ENCODE results near the gene NRXN3. TPM values are rescaled to one million over a fixed set of nuclear protein-coding genes. Genes with fewer than 3 reads are reported as not detected.
"Not testable (repeated sequence)": the region's sequence is repeated elsewhere in the genome, so short reads cannot be mapped to it uniquely, and the experiment has no call there.

Gene NRXN3
- total RNA-seq, 3 donors from 2014 or later = 2.1 to 27.3 (median 2.6) TPM

DNA sequence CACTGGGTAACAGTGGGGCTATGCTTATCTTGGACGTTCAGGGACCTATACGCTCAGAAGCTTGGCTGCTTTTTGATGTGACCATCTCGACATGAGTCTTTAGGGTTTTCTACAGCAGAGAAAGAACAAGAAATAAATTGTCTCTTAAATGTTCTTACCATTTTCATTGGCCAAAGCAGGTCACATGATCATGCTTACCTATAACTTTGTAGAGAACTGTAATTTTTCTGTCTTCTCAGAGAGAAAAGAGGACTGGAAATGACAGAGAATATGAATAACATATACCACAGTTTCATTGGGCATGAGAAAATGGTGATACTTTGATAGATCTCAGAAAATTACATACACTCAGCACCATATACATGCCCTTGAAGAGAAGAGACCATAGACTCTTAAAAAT, 390.9 kb downstream of the NRXN3 start:
- ATAC-seq (no peak), DNase-seq (no peak)
- H3K36me3 ChIP-seq (ENCODE audit: low read depth) = no peaks in the 10 kb centered on the region
- H3K4me3 ChIP-seq = no peak overlapping the region
- TF ChIP-seq, protein P1, sequence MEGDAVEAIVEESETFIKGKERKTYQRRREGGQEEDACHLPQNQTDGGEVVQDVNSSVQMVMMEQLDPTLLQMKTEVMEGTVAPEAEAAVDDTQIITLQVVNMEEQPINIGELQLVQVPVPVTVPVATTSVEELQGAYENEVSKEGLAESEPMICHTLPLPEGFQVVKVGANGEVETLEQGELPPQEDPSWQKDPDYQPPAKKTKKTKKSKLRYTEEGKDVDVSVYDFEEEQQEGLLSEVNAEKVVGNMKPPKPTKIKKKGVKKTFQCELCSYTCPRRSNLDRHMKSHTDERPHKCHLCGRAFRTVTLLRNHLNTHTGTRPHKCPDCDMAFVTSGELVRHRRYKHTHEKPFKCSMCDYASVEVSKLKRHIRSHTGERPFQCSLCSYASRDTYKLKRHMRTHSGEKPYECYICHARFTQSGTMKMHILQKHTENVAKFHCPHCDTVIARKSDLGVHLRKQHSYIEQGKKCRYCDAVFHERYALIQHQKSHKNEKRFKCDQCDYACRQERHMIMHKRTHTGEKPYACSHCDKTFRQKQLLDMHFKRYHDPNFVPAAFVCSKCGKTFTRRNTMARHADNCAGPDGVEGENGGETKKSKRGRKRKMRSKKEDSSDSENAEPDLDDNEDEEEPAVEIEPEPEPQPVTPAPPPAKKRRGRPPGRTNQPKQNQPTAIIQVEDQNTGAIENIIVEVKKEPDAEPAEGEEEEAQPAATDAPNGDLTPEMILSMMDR (IDR thresholded peaks at IDR 0.05) = no peak
- no peaks in the 10 kb centered on the region for H3K4me1 ChIP-seq (ENCODE audit: low read depth)
- intact Hi-C loops (cut with DNase I, micrococcal nuclease) = no loop called here
- H3K9me3 ChIP-seq = no peaks in the 10 kb centered on the region

DNA sequence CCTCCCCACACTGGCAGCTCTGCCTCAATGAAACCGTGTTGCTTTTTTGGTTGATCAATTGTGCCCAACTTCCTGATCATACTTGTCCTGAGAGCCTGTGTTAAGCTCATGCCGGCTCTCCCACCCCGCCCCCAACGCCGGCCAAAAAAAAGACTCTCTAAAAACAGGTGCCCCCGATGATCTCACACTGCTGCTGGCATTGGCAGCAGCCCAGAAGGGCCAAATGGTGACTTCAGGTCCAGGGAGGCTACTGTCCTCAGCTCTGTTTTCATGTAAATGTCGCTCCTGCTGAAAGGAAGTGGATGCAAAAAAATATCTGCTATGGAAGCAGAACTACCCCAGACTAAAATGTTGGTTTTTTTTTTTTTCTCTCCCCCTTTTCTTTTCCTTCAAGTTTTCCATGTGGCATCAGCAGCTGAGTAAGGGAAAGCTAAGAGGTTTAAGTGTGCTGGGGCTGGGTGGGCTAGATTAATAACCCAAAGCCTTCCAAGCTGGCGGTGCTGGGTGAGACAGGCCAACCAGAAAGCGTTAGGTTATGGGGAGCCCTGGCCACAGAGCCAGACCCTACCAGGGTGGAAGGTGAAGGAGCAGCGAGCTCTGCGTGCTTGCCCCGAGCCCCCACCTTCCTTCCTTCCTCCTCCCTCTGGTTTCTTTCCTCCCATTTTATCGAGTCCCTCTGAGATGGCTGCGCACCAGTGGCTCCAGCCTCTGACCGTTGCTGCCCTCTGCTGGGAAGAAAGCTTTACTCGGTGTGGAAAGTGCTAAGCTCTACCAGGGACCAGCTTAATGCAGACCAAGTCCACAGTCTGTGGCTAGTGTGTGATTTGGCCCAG, 396.1 kb downstream of the NRXN3 start:
- DNase-seq (peak in 2 of 3 donors; percentile 62 to 84), ATAC-seq (peak; percentile 85)
- intact Hi-C loops (cut with DNase I, micrococcal nuclease) = no loop called here
- H3K4me3 ChIP-seq = no peak overlapping the region
- TF ChIP-seq, protein P1 (IDR thresholded peaks at IDR 0.05) = peak; percentile 32
- no peaks in the 10 kb centered on the region for H3K4me1 ChIP-seq (ENCODE audit: low read depth)
- H3K9me3 ChIP-seq = no peaks in the 10 kb centered on the region
- no peaks in the 10 kb centered on the region for H3K36me3 ChIP-seq (ENCODE audit: low read depth)

DNA sequence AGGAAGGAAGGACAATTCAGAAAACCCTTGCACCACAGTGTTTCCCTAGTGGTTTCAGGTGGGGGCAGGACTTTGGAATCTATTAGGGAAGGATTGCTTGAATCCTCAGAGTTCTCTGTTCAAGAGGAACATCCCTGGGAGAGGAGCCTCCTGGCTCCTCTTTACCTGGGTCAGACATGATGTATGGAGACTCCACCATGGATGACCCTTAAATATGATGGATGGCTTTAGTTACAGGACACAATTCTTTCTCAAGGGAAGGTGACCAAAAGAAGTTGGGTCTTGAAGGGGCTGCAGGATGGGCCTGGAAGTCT, 396.6 kb downstream of the NRXN3 start:
- DNase-seq = no peak
- intact Hi-C loops (cut with DNase I, micrococcal nuclease) = no loop called here
- TF ChIP-seq, protein P1 (IDR thresholded peaks at IDR 0.05) = no peak

DNA sequence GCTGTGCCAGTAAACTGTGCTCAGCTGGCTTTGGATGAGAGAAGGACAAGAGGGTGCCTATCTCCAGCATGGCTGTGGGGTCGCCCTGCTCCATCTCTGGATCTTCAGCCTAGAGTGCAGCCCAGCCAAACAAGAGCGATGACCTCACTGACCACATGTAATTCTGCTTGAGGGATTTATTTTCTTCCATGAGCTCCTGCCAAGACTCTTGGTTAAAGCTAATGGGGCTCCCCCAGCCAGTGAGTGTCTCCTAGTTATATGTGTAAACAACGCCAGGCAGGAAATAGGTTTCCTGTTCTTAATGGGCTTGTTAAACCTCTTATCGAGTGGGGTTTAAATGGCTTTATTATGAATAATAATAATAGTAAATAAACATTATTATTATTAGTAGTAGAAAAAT, 397.2 kb downstream of the NRXN3 start:
- ATAC-seq = no peak
- no peaks in the 10 kb centered on the region for H3K36me3 ChIP-seq (ENCODE audit: low read depth)
- no peak overlapping the region for H3K4me3 ChIP-seq
- TF ChIP-seq, protein P1 (IDR thresholded peaks at IDR 0.05) = no peak
- DNase-seq = no peak
- intact Hi-C loops (cut with DNase I, micrococcal nuclease) = no loop called here
- H3K4me1 ChIP-seq (ENCODE audit: low read depth) = no peaks in the 10 kb centered on the region
- H3K9me3 ChIP-seq = no peaks in the 10 kb centered on the region

More for the DNA sequence above, 396.6 kb downstream of the NRXN3 start:
- Histone ChIP-seq H3K4me1 (ENCODE audit: low read depth) (no peaks in the 10 kb centered on the region), H3K9me3 (no peaks in the 10 kb centered on the region), H3K36me3 (ENCODE audit: low read depth) (no peaks in the 10 kb centered on the region), H3K4me3 (no peak overlapping the region)
- ATAC-seq = no peak

DNA sequence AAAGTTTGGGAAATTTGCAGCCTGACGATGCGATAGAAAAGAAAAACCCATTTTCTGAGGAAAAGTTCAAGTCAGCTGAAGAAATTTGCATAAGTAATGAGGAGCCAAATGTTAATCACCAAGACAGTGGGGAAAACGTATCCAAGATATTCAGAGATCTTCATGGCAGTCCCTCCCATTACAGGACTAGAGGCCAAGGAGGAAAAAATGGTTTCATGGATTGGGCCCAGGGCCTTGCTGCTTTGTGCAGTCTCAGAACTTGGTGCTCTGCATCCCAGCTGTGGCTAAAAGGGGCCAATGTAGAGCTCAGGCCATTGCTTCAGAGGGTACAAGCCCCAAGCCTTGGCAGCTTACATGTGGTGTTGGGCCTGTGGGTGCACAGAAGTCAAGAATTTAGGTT, 403.6 kb downstream of the NRXN3 start:
- H3K36me3 ChIP-seq (ENCODE audit: low read depth); ATAC-seq; H3K4me3 ChIP-seq; H3K4me1 ChIP-seq (ENCODE audit: low read depth); intact Hi-C loops (cut with DNase I, micrococcal nuclease); DNase-seq: not testable (repeated sequence)
- peaks cover 15% of the 10 kb centered on the region for H3K9me3 ChIP-seq

DNA sequence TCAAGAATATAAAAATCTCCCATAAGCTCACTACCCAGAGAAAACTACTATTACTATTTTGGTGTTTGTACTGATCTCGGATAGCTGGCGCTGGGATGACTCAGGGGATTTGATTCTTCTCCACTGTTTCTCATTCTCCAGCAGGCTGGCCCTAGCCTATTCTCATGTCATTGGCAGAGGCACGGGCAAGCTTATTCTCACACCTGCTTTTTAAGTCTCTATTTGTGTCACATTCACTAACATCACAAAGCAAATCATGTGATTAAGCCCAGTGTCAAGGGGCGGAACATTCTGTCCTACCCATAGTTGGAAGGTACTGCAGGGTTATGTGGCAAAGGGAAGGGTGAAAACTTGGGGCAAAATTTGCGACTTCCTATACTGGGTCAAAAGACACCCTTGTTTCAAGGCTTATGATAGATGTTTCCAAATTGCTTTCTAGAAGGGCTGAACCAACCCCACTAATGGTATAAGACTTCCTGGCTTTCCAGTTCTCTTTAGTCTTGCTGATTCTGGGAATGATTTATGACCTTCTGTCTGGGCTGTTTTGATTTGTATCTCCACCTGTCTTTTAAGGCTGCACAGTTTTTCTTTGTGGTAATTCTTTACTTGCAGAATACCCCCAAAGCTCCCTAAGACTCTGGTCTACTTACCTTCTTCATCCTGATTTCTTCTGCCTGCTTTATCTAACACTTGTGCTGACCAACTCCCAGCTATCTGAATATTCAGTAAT, 406.4 kb downstream of the NRXN3 start:
- Histone ChIP-seq H3K4me3 (no peak overlapping the region), H3K36me3 (ENCODE audit: low read depth) (no peaks in the 10 kb centered on the region), H3K9me3 (peaks cover 15% of the 10 kb centered on the region), H3K4me1 (ENCODE audit: low read depth) (no peaks in the 10 kb centered on the region)
- intact Hi-C loops (cut with DNase I, micrococcal nuclease) = no loop called here
- ATAC-seq = no peak
- no peak for DNase-seq
- TF ChIP-seq, protein P1 (IDR thresholded peaks at IDR 0.05) = no peak
